Measurements from ENCODE around the gene TMEM272.

TMEM272 gene

DNA sequence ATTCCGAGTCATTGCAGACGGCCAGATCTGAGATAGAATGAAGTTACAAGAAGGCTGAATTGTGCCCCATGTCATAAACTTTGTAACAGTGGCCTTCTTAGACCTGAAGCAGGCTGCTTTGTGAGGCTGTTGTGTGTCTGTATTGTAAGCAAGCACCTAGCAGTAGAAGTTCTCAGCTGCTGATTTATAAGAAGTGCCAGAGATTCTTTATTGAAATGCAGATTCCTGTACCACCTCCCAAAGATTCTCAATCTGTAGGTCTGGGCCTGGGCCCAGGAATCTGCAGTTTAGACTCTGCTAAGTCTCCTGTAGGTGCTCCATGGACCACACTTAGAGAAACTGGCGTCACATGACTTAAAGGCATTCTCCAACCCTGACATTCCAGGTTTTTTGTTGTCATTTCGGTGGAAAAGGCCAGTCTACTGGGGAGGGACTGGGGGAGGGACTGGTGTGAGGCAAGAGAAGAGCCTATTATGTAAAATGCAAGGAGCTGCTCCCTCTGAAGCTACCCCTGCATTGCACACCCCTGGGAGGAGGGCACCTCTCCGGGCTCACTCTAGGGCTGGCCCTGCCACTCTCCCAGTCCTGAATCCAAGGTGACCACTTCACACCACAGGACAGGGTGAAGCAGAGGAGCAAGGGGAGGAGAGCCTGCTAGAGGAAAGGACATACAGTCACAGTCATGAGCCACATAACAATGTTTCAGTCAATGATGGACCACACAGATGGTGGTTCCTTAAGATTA is 769 bp upstream of the TMEM272 start:
- TF ChIP-seq, protein P1, sequence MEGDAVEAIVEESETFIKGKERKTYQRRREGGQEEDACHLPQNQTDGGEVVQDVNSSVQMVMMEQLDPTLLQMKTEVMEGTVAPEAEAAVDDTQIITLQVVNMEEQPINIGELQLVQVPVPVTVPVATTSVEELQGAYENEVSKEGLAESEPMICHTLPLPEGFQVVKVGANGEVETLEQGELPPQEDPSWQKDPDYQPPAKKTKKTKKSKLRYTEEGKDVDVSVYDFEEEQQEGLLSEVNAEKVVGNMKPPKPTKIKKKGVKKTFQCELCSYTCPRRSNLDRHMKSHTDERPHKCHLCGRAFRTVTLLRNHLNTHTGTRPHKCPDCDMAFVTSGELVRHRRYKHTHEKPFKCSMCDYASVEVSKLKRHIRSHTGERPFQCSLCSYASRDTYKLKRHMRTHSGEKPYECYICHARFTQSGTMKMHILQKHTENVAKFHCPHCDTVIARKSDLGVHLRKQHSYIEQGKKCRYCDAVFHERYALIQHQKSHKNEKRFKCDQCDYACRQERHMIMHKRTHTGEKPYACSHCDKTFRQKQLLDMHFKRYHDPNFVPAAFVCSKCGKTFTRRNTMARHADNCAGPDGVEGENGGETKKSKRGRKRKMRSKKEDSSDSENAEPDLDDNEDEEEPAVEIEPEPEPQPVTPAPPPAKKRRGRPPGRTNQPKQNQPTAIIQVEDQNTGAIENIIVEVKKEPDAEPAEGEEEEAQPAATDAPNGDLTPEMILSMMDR (IDR thresholded peaks at IDR 0.05; ENCODE audit: borderline replicate concordance, control extremely low read depth, extremely low read depth, insufficient read depth, missing control alignments) = no peak
- in situ Hi-C loops (cut with MboI; ENCODE audit: low sequenced_read_pairs, unreplicated experiment) = no loop called here
- DNase-seq (ENCODE audit: low spot score) = no peak

DNA sequence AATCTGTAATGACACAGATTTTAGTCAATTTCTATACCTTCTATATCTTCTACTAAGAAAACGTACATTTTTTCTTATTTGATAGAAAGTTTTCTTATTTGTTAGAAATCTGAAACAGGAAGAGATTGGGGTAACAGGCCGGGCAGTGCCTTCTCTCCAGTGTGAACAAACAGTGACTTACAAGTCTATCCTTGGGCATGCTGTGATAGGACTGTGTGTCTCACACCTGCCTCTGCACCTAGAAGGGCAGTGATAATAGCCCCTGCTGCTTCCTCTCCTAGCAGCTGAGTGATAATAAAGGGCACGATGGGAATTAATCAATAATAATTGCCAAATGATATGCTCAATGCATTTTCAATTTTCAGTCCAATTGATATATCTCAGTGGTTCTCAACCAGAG is 1.4 kb downstream of the TMEM272 start:
- TF ChIP-seq, protein P1 (IDR thresholded peaks at IDR 0.05; ENCODE audit: borderline replicate concordance, control extremely low read depth, extremely low read depth, insufficient read depth, missing control alignments) = no peak
- DNase-seq (ENCODE audit: low spot score) = no peak
- in situ Hi-C loops (cut with MboI; ENCODE audit: low sequenced_read_pairs, unreplicated experiment) = no loop called here

DNA sequence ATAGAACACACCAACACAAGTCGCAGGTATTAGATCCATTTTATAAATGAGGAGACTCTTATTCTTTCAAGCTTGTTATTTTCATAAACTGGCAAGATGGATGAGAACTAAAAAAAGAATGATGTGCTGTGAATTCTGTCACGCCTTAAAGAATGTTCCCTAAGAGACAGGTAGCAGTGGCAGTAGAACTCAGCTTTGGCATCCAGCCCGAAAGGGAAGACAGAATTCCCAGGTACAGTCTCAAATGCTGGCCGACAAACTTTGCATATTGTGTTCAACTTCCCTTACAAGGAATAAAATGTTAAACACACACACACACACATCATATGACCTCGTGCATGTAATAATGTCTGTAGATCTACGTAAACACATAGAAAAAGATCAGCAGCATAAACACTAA is 3.2 kb downstream of the TMEM272 start:
- in situ Hi-C loops (cut with MboI; ENCODE audit: low sequenced_read_pairs, unreplicated experiment) = no loop called here
- DNase-seq (ENCODE audit: low spot score) = no peak
- TF ChIP-seq, protein P1 (IDR thresholded peaks at IDR 0.05; ENCODE audit: borderline replicate concordance, control extremely low read depth, extremely low read depth, insufficient read depth, missing control alignments) = no peak

DNA sequence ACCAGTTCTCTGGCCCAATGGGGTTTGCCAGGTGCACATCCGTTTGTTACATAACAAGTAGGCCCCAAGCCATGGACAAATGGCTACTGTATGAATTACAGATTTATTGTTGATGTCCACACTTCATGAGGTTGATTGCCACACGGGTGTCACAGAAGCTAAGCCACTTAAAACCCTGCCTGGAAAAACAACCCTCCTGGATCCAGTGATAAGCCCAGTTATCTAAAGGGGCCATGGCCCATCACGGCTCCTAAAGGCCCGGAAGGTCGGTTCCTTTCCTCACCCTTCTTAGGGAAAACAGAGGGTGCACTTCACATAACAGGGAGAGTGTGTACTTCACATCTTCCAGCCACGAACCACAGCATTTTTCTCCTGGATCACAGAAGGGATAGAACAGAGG is 4.1 kb downstream of the TMEM272 start:
- in situ Hi-C loops (cut with MboI; ENCODE audit: low sequenced_read_pairs, unreplicated experiment) = no loop called here
- TF ChIP-seq, protein P1 (IDR thresholded peaks at IDR 0.05; ENCODE audit: borderline replicate concordance, control extremely low read depth, extremely low read depth, insufficient read depth, missing control alignments) = no peak
- DNase-seq (ENCODE audit: low spot score) = no peak

GRCh38 chr13:51839711-51840540 is 5.1 kb downstream of the TMEM272 start:
- in situ Hi-C loops (cut with MboI; ENCODE audit: low sequenced_read_pairs, unreplicated experiment) = no loop called here
- TF ChIP-seq, protein P1 (IDR thresholded peaks at IDR 0.05; ENCODE audit: borderline replicate concordance, control extremely low read depth, extremely low read depth, insufficient read depth, missing control alignments) = no peak
- DNase-seq (ENCODE audit: low spot score) = no peak

- in situ Hi-C loops (cut with MboI; ENCODE audit: low sequenced_read_pairs, unreplicated experiment) = no loop called here
- TF ChIP-seq, protein P1 (IDR thresholded peaks at IDR 0.05; ENCODE audit: borderline replicate concordance, control extremely low read depth, extremely low read depth, insufficient read depth, missing control alignments) = no peak
- DNase-seq (ENCODE audit: low spot score) = no peak
Observed at GRCh38 chr13:51838240-51838846, 6.6 kb downstream of the TMEM272 start.

All from GM13976 (cell line).